ENCODE measurements around the gene GPR143.

The GPR143 gene

DNA sequence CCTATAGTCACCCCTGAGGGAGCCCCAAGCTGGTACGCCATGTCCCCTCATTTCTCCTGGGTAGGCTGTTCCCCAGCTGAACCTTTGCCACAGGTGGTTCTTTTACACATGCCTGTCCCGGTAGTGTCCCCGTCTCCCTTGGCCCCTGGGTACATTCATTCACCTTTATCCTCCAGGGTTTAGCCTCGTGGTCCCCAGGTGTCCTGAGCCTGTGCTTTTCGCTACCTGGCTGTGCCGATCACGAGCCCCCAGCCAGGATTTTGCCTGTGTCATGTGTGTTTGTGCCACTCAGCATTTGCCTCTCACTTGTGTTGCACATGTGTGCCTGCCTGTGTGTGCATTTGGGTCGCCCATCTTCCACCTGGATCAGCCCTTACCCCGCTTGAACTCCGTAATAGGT, 57.6 kb downstream of the GPR143 start:
- no peak for DNase-seq (ENCODE audit: low read depth)

GRCh38 chrX:9707306-9708033, 58.2 kb downstream of the GPR143 start:
- DNase-seq (ENCODE audit: low read depth), result no peak

DNA sequence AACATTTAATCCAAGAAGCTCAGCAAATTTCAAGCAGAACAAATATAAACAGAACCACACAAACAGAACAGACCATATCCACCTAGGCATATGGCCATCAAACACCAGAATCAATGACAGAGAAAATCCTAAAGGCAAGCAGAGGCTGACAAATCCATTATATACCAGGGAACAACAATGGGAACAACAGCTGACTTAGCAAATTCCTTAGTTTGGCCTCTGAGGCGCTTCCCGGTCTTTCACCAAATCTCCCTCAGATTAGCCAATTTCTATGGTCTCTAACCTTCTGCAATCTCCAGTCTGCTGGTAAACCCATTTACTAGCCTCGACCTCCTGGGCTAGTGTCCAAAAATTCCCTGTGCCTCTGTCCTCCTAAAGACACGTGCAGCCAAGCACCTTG, 59.2 kb downstream of the GPR143 start:
- DNase-seq (ENCODE audit: low read depth), result no peak

- DNase-seq (ENCODE audit: low read depth), result no peak
Measured at GRCh38 chrX:9704876-9705465, 60.7 kb downstream of the GPR143 start.

DNA sequence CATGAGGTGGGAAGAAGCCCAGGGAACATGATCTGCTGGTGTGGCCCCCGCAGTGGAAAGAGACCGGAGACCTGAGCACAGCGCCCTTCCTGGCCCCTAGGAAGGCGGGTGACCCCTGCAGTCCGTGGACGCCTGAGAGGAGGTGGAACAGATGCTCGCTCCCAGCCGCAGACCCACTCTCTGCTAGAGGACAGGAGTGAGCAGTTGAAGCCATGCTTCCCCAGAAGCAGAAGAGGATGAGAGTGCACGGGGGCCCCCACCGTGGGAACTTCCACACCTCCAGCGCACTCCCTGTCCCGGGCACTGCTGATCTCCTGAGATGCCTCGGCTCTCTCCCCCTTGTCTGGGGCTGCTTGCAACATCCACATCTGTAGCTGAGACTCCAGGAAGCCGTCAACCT, 62.2 kb downstream of the GPR143 start:
- no peak for DNase-seq (ENCODE audit: low read depth)

DNA sequence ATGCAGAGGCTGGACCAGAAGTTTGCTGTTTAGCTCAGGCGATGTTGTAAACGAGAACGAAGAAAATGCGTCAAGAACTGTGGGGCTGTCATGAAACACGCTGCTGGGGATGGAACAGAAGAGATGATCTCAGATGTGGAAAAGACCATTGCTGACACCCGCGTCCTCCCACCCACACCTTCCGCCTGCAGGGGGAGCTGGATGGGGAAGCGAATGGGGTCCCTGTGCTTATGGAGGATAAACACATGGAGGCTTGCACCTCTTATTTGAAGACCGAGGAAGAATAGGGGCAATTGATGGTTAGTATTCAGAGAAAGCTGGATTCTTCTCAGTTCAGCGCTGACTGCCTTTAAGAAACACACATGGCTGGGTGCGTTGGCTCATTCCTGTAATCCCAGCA, 63.9 kb downstream of the GPR143 start:
- no peak for DNase-seq (ENCODE audit: low read depth)

GRCh38 chrX:9700555-9700954, 65.1 kb downstream of the GPR143 start:
- DNase-seq (ENCODE audit: low read depth), result no peak

GRCh38 chrX:9698576-9698975, 67.1 kb downstream of the GPR143 start:
- DNase-seq (ENCODE audit: low read depth), result no peak

DNA sequence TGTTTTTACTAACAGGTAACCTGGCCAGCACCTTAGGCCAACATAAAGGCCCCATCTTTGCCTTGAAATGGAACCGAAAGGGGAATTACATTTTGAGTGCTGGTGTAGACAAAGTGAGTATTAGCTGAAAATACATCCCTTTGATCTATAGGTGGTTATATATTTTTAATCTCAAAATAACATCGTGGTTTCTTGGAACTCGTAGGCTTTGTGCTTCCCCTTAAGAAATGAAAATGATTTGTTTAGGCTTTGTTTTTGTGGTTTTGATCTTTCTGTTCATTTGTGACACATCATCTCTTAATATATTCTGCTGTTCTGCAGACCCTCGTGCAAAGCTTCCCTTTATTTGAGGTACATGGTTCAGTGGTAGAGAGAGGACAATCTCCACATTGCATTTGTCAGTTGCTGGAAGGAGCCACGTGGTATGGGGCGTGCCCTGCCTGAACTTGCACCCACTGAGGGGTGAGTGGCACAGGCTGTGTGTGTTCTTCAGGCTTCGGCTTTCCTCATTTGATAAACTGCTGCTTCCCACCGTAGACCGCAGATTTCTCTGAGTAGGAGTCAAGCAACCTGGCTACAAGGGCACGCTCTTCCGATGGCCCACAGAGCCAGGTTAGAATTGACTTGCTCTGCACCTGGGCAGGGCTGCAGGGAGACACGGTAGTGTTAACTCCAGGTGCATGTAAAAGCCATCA, 72.2 kb downstream of the GPR143 start:
- DNase-seq (ENCODE audit: low read depth), result no peak

DNA sequence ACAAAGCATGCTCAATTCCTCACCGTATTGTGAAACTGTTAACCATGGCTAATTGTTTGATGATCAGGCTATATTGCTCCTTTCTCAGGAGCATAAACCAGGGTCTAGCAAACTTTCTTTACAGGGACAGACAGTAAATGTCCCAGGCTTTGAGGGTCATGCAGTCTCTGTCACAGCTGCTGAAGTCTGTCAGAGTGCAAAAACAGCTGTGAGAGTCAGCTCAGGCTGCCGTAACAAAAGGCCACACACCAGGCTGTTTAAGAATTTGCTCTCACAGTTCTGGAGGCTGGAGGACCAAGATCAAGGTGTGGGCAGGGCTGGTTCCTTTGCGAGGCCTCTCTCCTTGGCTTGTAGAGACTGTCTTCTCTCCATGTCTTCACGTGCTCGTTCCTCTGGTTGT, 75.6 kb downstream of the GPR143 start:
- no peak for DNase-seq (ENCODE audit: low read depth)

DNA sequence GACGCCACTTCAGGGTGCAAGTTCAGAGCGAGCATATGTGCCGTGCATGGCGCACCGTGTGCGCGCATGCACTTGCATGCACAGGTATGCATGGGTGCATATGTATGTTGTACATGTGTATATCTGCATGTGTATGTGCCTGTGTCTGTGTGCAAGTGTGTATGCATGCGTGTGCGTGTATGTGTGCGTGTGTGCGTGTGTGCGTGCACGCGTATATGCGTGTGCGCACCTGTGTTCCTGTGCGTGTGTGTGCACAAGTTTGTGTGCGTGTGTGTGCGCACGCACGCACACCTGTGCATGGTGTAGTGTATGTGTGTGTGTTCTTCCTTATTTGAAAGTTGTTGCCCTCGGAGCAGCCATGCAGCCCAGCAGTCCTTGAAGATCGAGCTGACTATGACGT, 76.8 kb downstream of the GPR143 start:
- DNase-seq (ENCODE audit: low read depth), result no peak

DNA sequence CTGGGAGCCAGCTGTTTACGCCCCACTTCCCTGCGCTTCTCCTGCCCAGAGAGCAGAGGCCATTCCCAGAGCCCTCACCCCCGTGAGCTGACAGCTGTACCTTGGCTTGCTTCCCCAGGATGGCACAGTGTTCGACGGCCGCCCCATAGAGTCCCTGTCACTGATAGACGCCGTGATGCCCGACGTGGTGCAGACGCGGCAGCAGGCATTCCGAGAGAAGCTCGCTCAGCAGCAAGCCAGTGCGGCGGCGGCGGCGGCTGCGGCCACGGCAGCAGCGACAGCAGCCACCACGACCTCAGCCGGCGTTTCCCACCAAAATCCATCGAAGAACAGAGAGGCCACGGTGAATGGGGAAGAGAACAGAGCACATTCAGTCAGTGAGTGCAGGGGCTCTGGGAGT, 77.7 kb downstream of the GPR143 start:
- DNase-seq (ENCODE audit: low read depth), result no peak

- no peak for DNase-seq (ENCODE audit: low read depth)
Measured at GRCh38 chrX:9683350-9683749, 82.3 kb downstream of the GPR143 start.

DNA sequence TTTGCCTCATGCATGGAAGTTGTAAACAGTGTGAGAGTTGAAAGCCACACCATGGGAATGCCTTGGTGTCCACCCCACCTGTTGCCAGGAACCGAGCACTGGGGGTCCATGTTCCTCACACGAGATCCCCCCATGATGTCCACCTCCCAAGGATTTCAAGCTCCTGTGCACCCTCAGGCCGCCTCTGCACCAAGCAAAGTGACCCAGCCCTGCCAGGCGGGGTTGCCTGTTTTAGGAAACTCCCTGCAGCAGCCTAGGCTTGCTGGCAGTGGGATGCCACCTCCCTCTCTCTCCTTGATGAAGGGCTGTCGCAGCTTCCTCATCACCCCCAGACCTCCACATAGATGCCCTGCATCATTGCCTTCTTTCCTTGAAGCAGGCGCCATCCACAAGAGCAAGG, 82.8 kb downstream of the GPR143 start:
- DNase-seq (ENCODE audit: low read depth), result no peak

DNA sequence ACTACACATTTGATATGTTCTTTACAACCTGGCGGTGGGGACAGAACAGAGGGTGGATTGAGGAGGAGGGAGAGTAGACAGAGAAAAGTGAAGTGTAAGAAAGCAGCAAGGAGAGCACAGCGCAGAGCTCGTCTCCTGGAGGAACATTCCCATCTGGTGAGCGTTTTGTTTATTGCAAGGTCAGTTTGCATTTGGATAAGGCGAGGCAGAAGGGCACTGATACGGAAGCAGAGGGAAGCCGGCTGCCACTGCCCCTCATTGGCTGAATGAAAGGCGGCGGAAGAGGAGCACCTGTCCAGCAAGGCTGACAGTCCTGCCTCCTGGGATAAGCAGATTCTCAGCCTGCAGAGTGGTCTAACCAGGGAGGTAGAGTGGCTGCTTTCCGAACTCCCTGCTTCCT, 83.2 kb downstream of the GPR143 start:
- no peak for DNase-seq (ENCODE audit: low read depth)

DNA sequence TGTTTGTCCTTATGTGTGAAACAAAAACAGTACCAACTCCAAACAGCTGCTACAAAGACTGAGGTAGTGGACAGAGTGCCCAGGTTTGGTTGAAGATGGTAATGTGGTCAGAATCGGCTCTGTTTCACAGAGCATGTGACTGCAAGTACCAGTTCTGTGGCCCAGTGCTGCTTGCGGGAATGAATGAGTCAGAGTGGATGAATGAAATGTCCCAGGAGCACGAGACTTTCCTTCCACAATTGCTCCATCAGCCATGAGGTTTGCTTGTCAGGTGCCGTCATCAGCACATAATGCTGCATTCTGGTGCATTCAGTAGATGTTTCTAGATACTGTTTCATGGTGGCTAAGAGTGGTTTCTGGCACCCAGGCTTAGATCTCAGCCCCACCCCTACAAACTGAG, 84.2 kb downstream of the GPR143 start:
- DNase-seq (ENCODE audit: low read depth), result no peak

- no peak for DNase-seq (ENCODE audit: low read depth)
Measured at GRCh38 chrX:9681011-9681410, 84.6 kb downstream of the GPR143 start.

DNA sequence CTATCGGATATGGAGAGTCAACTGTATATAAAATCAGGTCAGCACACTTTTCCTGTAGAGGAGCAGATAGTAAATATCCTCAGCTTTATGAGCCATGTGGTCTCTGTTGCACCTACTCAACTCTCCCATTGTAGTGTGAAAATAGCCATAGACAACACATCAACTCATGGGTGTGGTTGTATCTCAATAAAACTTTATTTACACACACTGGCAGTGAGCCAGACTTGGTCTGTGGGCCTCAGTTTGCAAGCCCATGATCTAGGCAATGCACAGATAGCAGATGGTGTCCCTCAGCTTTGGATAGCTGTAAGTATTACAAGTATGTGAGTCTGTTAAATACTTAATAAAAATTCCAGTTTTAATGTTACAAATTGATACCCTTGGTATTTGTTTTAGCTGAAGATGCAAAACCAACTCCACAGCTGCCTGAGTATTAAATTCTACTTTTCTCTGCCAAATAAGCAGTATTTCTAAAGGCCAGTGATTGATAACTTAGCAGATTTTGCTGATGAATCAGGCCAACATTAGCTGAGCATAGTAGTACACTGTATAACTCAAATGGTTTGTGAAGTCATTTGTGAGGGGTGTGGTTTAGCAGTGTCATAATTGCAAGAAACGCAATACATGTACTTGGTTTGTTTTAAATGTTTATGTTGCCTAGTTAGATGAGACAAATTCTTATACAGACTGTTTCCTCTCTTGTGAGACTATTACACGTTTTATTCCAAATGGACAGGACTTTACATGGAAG, 87.3 kb downstream of the GPR143 start:
- DNase-seq (ENCODE audit: low read depth), result no peak

- DNase-seq (ENCODE audit: low read depth), result no peak
Measured at GRCh38 chrX:9677098-9677739, 88.4 kb downstream of the GPR143 start.

GRCh38 chrX:9676738-9677097, 88.9 kb downstream of the GPR143 start:
- DNase-seq (ENCODE audit: low read depth), result no peak

- no peak for DNase-seq (ENCODE audit: low read depth)
Measured at GRCh38 chrX:9676306-9676705, 89.3 kb downstream of the GPR143 start.
